GM18508 (cell line): ENCODE measurements around the gene SIPA1.

ENCODE experiments used
- ATAC-seq: cut with Tn5 transposase; IDR thresholded peaks from one replicate; pipeline ENCODE4 v1.9.1; 2021; ENCODE audit warnings: moderate number of reproducible peaks; ENCODE audit not compliant: insufficient read depth, unreplicated experiment

The SIPA1 gene

DNA sequence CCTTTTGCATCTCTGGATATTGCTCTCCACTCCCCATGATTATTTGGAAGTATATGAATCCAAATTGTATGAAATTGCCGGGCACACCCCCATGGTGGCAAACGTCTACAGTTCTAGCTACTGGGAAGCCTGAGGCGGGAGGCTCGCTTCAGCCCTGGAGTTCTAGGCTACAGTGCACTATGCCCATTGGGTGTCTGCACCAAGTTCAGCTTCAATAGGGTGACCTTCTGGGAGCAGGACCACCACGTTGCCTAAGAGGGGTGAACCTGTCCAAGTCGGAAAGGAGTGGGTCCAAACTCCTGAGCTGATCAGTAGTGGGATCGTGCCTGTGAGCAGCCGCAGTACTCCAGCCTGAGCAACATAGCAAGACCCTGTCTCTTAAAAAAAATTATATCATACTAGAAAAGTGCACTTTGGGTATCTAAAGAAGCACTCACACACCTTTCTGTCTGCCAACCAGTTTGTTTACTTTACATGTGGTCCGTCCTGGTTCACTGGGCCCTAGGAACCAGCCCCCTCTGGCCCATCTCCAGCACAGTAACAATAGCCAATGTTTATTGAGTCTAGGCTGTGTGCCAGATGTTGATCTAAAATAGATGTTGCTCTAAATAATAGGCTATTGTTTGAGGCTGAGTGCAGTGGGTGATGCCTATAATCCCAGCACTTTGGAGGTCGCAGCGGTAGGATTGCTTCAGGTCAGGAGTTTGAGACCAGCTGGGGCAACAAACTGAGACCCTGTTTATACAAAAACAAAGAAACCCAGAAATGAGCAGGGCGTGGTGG is 57.7 kb downstream of the SIPA1 start:
- no peak for ATAC-seq

DNA sequence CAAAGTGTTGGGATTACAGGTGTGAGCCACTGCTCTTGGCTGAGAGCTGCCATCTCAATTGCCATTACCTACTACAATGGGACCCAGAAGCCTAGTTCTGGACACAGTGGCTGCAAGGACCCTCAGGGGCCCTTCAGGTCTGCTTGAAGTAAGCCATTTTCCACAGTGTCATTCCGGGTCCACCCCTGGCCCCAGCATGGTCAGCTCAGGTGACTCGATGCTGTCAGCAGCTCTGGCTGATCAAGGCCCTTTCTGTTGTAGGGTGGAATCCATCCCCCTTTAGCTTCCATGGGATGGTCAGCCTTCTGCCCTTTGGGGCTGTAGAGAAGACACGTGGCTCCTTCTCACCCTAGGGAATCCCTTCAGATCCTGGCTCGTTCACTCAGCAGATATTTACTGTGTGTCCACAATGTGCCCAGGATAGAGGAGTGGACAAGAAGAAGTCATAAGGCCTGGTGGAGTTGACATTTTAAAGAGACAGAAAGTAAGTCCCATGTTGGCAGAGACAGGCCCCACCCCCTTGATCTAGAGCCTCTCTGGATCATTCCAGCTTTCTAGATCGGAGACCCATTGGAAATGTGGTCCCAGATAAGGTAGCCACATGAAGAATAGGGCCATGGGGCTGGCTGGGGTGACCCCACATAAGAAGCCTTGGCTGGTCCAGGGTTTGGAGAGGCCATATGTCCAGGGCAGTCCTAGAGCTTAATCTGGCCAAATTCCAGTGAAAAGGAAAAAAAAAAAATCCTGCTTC is 59.1 kb downstream of the SIPA1 start:
- ATAC-seq = no peak

DNA sequence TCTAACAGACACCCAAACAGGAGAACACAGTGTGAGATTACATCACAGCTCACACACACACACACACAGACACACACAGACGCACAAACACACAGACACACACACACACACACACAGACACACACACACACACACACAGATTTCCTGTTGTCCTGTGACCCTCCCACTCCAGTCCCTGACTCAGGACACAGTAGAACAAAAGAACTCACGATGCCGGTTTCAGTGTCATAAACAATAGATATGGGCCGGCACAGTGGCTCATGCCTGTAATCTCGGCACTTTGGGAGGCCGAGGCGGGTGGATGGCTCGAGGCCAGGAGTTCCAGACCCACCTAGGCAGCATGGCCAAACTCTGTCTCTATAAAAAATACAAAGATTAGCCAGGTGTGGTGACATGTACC is 60.3 kb downstream of the SIPA1 start:
- no peak for ATAC-seq

DNA sequence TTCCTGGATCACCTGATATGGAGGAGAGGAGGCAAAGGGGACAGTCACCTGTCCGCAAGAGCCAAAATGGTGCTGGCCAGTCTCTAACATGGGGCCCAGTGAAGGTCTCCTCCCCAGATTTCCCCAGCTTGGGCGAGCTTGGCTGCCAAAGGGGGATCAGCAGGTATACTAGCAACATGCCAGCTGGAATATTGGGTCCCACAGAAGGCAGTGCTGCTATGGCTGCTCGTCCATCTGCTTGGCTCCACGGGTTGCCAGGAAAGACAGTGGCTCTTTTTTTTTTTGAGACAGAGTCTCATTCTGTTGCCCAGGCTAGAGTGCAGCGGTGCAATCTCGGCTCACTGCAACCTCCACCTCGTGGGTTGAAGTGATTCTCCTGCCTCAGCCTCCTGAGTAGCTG is 61.4 kb downstream of the SIPA1 start:
- ATAC-seq = no peak

DNA sequence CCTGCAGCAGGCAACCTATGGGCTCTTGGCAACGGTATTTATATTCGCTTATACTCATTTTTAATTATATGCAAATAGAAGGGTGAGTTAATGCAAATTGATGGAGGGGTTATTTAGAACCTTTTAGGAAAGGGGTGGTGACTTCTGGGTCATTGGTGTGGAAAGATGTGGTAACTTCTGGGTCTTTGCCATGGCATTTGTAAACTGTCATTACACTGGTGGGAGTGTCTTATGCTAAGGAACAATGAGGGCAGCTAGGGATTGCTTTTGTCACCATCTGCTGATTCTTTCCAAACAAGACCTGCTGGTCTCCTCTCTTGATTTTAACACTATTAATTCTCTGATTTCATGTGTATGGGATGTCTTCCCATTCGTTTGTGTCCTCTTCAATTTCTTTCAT is 62.5 kb downstream of the SIPA1 start:
- ATAC-seq = no peak
